Measurements from ENCODE around the gene MZT2A.
"Not testable (repeated sequence)": the region's sequence is repeated elsewhere in the genome, so short reads cannot be mapped to it uniquely, and the experiment has no call there.

DNA sequence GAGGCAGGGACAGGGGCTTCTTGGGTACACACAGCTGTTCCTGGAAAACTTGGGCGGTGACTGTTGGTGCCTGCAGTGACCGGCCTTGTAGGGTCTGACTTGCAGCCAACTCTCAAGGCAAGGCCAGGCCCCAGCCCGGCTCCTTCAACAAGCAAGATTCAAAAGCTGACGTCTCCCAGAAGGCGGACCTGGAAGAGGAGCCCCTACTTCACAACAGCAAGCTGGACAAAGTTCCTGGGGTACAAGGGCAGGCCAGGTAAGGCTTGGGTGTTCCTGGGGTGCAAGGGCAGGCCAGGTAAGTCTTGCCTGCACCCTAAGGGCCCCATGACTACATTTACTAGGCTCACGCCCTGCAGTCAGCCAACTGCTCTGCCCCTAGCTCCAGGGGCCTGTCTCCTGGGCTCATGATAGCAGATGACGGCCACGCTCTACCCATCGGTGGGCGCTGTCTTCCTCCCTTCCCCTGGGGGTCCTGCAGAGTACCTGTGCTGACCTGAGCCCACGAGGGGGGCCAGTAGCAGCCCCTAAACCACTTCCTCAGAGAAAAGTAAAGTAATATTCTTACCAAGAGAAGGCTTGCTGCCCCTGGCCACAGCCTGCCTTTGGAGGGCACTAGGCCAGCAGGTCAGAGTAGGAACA is 39.5 kb upstream of the MZT2A start:
- TF ChIP-seq CTCF, POLR2A (IDR thresholded peaks at IDR 0.05): not testable (repeated sequence)

All from lower leg skin (tissue), 3 donors.